Measurements from ENCODE around the gene AGER.
"Not testable (repeated sequence)": the region's sequence is repeated elsewhere in the genome, so short reads cannot be mapped to it uniquely, and the experiment has no call there.

AGER gene

GRCh38 chr6:32198345-32198696 is 14.3 kb upstream of the AGER start:
- DNase-seq = no peak

GRCh38 chr6:32196682-32197616 is 12.9 kb upstream of the AGER start:
- no peak for DNase-seq

- peak; percentile 48 for DNase-seq
Measured at GRCh38 chr6:32195902-32196681, 12.0 kb upstream of the AGER start.

- peak; percentile 98 for DNase-seq
Measured at GRCh38 chr6:32195652-32195901, 11.5 kb upstream of the AGER start.

GRCh38 chr6:32194825-32195651 is 11.0 kb upstream of the AGER start:
- no peak for DNase-seq

- no peak for DNase-seq
Measured at GRCh38 chr6:32194388-32194787, 10.3 kb upstream of the AGER start.

- not testable (repeated sequence) for DNase-seq
Measured at GRCh38 chr6:32193096-32193495, 9.0 kb upstream of the AGER start.

GRCh38 chr6:32192608-32193039 is 8.6 kb upstream of the AGER start, which contains the start of gene GPSM3:
Gene GPSM3, minus strand, starts transcription at chr6:32192643. Its CDS starts 130 bp downstream, at chr6:32192513.
- DNase-seq = peak; percentile 36

GRCh38 chr6:32191696-32192607 is 7.9 kb upstream of the AGER start:
- DNase-seq = no peak

- DNase-seq = no peak
Measured at GRCh38 chr6:32190911-32191677, 7.0 kb upstream of the AGER start.

GRCh38 chr6:32190054-32190851 is 6.2 kb upstream of the AGER start, which contains the start of gene PBX2:
Gene PBX2, minus strand, starts transcription at chr6:32190202. Its CDS starts 287 bp downstream, at chr6:32189915.
- DNase-seq = peak; percentile 44

GRCh38 chr6:32189742-32190053 is 5.6 kb upstream of the AGER start:
- DNase-seq = no peak

- no peak for DNase-seq
Measured at GRCh38 chr6:32189069-32189741, 5.2 kb upstream of the AGER start.

- DNase-seq = no peak
Measured at GRCh38 chr6:32188381-32189068, 4.5 kb upstream of the AGER start.

GRCh38 chr6:32187725-32188380 is 3.8 kb upstream of the AGER start:
- DNase-seq = not testable (repeated sequence)

- DNase-seq = no peak
Measured at GRCh38 chr6:32187009-32187709, 3.1 kb upstream of the AGER start.

GRCh38 chr6:32186151-32186840 is 2.2 kb upstream of the AGER start:
- DNase-seq = not testable (repeated sequence)
